Measurements from ENCODE around the gene NAA60.

DNA sequence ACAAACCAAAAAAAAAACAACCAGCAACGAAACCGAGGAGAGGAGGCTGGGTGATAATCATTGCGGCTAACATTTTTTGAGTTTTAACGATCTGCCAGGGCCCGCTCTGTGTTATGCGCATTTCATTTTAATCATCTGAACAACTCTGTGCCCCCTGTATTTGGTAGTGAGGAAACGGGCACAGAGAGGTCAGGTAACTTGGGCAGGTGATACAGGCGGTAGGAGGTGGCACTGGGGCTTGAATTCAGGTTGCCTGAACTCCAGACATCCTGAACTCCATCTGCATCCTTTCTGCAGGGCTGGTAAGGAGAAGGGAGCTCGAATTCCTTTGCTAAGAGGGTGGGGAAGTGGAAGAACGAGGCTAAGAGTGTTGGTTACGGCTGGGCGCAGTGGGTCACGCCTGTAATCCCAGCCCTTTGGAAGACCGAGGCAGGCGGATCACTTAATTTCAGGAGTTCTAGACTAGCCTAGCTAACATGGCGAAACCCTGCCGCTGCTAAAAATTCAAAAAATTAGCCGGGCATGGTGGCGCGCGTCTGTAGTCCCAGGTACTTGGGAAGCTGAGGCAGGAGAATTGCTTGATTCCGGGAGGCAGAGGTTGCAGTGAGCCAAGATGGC is 58.4 kb downstream of the NAA60 start:
- TF ChIP-seq NFRKB (IDR thresholded peaks at IDR 0.05) (no peak), ELF4 (IDR thresholded peaks at IDR 0.05) (no peak), L3MBTL2 (conservative IDR thresholded peaks at IDR 0.05) (no peak), FOXK2 (IDR thresholded peaks at IDR 0.05) (no peak), BHLHE40 (IDR thresholded peaks at IDR 0.05; ENCODE audit: borderline replicate concordance) (no peak), FOXM1 (IDR thresholded peaks at IDR 0.05; ENCODE audit: borderline replicate concordance) (no peak), ZNF384 (IDR thresholded peaks at IDR 0.05) (no peak), SP1 (IDR thresholded peaks at IDR 0.05) (no peak), SUZ12 (IDR thresholded peaks at IDR 0.05) (no peak), TARDBP (IDR thresholded peaks at IDR 0.05) (no peak), ARNT (IDR thresholded peaks at IDR 0.05) (no peak), HDGF (IDR thresholded peaks at IDR 0.05; ENCODE audit: borderline replicate concordance) (no peak), LEF1 (IDR thresholded peaks at IDR 0.05; ENCODE audit: borderline replicate concordance) (no peak)
- TF ChIP-seq, protein P1, sequence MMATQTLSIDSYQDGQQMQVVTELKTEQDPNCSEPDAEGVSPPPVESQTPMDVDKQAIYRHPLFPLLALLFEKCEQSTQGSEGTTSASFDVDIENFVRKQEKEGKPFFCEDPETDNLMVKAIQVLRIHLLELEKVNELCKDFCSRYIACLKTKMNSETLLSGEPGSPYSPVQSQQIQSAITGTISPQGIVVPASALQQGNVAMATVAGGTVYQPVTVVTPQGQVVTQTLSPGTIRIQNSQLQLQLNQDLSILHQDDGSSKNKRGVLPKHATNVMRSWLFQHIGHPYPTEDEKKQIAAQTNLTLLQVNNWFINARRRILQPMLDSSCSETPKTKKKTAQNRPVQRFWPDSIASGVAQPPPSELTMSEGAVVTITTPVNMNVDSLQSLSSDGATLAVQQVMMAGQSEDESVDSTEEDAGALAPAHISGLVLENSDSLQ (IDR thresholded peaks at IDR 0.05) = no peak

Data from HEK293T (cell line).